ENCODE data around the gene ACTL8.

DNA sequence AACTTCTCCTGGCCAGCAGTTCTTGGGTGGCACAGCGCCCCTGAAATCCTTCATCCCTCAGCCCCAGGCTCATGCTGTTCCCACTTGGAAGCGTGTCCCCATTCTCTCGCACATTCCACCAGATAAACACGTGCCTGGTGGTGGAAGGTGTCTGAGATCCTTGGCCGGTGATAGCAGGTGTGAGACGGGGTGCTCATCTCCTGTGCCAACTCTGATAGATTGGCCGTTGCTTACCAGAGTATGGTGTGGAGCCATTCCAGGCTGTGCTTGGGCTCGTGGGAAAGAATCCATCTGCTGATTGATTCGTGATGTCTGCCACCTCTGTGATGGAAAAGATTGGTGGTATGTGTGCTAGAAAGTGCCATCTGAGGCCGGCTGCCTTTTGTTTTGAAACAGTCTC is 22.2 kb downstream of the ACTL8 start:
- TF ChIP-seq CTCF (IDR thresholded peaks at IDR 0.05) (no peak), POLR2AphosphoS5 (IDR thresholded peaks at IDR 0.05; ENCODE audit: low read depth, low read length) (no peak)

Data from Panc1 (cell line).